Amygdala (tissue), 56 donors: Measurements from ENCODE around the gene PRXL2C.
"Not testable (repeated sequence)": the region's sequence is repeated elsewhere in the genome, so short reads cannot be mapped to it uniquely, and the experiment has no call there.

ENCODE experiments used
- DNase-seq, 56 donors: peaks; one replicate each; lab custom pipeline; 2025; lab: John Stamatoyannopoulos, UW

PRXL2C gene, protein sequence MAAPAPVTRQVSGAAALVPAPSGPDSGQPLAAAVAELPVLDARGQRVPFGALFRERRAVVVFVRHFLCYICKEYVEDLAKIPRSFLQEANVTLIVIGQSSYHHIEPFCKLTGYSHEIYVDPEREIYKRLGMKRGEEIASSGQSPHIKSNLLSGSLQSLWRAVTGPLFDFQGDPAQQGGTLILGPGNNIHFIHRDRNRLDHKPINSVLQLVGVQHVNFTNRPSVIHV

DNA sequence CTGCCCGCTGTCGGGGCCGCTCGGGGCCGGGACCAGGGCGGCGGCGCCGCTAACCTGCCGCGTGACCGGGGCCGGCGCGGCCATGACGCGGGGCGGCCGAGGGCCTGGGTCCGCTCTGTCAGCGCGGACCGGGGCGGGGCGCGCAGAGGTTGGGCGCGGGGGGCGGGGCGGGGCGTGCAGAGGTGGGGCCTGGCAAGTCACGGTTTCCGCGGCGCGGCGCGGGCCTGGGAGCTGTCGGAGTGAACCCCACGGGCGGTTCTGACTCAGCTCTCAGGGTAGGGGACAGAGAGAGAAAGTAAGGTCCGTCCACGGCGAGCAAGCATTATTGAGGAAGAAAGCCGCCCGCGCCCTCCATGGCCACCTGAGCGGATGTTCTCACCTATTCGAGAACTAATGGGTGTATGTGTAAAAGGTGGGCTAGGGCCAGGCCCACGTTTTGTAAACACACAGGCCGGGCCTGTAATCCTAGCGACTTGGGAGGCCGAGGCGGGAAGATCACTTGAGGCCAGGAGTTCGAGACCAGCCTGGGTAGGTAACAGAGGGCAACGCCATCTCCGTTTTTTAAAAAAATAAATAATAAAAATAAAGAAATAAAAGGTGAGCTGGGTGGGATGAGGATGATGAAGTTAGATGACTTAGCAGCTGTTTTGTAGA lies at the start of gene PRXL2C:
TSS of gene PRXL2C (minus strand) at position 120 of the 654 bp plus-strand sequence. CDS start at position 84, 36 bp downstream.
- DNase-seq, result peak in 46 of 56 donors; percentile 3 to 81 (median 60)

DNA sequence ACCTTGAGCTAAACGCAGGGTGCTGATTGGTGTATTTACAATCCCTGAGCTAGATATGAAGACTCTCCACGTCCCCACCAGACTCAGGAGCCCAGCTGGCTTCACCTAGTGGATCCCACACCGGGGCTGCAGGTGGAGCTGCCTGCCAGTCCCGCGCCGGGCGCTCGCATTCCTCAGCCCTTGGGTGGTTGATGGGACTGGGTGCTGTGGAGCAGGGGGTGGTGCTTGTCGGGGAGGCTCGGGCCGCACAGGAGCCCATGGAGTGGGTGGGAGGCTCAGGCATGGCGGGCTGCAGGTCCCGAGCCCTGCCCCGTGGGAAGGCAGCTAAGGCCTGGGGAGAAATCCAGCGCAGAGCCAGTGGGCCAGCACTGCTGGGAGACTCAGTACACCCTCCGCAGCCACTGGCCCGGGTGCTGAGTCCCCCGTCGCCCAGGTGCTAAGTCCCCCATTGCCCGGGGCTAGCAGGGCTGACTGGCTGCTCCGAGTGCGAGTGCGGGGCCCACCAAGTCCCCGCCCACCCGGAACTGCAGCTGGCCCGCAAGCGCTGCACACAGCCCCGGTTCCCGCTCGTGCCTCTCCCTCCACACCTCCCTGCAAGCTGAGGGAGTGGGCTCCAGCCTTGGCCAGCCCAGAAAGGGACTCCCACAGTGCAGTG lies 45.7 kb upstream of the PRXL2C start:
- DNase-seq, result not testable (repeated sequence)

DNA sequence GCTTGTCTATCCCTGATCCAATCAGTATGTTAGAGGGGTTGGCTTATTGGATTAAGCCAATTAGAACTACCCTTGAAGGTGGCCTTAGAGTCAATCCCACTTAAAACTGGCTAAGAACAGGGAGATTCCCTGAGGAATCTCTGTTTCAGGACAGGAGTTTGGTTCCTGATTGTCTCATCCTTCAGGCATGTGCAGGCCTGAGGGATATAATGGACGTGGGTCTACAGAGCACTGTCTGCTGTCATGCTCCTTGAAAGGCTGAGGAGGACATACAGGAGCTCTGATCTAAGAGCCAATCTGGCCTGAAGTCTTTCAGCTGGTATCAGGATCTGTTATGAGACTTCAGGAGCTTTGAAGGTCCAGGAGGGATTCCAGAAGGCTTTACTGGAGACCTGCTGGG lies 36.2 kb upstream of the PRXL2C start:
- no peak for DNase-seq

DNA sequence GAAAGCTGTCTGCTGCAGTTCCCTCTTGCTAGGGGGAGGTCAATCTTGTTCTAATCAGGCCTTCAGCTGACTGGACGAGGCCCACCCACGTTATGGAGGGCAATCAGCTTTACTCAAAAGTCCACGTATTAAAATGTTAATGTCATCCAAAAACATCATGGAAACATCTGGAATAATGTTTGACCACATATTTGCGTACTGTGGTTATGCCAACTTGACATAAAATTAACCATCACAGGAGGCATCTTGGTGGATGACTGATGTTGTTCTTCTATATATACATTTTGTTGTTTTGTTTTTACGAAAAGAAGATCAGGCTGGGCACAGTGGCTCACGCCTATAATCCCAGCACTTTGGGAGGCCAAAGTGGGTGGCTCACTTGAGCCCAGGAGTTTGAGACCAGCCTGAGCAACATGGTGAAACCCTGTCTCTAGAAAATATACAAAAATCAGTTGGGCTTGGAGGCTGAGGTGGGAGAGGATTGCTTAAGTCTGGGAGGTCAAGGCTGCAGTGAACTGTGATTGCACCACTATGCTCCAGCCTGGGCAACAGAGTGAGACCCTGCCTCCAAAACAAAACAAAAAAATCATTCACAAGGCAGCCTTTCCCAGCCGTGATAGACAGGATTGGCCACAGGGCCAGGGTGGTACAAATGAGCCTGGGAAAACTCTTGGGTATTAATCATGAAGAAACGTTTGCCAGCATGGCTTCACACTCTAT lies 33.8 kb upstream of the PRXL2C start:
- no peak for DNase-seq

DNA sequence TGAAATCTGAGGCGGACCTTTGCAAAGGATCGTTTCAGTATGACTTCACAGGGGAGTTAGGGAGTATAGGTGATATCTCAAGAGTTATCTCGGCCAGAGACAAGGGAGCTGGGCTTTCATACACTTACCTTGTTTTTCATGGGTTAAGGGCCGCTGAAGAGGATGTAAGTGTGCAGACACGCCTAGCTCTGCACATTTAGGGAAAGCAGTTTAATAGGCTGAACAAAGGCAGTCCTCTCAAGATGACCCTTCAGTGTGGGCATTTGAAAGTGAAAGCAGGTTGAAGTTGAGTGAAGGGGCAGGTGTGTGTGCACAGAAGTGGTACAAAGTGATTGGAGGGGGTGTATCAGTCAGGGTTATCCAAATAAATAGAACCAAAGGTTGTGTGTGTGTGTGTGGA lies 33.1 kb upstream of the PRXL2C start:
- no peak for DNase-seq

DNA sequence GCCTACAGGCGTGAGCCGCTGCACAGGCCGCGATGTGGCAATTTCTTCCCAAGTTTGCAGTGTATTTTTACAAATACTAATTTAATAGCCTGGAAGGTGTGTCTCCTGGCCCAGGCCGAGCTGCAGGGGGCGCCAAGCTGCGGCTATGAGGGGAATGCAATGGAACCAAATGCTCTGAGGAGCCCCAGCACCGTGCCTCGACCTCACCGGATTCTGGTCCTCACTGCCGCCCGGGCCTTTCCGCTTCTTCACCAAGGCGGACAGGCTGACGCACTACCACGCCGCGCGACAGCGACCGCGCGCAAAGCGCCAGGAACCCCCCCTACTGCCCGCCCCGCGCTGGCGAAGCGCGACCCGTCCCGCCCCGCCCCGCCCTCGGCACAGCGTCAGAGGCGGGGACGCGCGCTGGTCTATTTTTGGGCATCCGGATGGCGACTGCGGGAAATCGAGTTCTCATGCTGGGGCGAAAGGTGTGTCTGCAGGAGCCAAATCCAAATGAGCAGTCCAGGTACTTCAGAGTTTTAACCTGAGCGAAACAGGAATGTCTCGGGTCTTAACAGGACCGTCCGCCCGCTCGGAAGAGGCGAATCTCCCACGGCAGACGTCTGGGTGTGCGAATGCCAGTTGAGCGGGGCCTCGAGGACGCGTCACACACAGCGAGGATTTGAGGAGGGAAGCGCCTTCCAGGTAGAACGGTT lies 31.7 kb upstream of the PRXL2C start:
- peak in 55 of 56 donors; percentile 19 to 85 (median 65) for DNase-seq

DNA sequence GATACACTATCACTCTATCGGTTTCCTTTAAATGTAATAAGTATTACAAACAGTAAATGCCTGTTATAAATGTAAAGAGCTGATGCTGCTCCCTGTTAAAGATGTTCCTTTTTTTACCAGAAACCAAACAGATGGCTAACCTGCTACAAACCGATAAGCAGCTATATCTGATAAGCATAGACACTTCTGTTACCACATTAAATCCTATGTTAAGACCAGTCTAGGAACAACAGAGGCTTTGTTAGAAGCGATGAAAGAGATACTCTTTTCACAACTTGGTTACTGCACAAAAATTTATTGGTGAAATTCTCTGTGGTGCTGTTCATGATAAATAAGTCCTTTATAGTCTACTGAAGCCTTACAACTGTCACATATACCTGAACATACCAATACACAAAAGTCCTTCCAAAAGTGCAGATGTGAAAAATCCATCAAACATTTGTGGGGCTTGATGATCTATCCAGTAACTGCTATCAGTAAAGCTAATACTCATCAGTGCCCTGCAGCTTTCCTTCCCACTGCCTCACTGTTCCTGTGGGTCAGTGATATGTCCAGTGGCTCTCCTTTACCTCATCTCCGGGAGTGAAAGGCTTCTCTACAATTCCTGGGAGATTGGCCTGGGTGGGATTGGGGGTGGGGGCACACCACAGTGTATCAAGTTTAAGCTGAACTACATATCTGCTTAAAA lies 25.8 kb upstream of the PRXL2C start:
- no peak for DNase-seq

DNA sequence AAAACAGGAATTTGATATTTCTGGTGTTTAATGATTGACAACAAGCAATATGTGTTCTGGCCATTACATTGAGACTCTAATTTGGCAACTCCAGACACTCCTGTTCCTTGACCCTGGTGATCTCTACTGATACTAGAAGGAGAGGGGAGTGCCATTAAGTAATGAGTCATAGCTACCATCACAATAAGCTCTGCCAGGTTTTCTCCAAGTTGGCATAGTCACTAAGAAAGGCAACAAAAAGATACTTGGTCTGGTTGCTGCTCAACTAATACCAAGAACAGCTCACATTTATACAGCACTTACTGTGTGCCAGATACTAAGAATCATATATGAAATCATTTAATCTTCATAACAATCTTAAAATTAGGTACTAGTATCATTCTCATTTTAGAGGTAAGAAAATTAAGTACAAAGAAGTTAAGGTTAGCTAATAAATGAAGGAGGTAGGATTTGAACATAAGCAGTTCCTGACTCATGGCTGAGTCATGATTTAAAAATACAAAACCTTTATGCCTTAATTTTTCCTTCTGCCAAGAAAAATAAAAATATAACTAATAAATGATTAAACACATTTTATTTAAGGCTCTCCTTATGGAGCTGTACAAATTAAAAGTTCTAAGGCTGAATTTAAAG lies 19.9 kb upstream of the PRXL2C start:
- no peak for DNase-seq

DNA sequence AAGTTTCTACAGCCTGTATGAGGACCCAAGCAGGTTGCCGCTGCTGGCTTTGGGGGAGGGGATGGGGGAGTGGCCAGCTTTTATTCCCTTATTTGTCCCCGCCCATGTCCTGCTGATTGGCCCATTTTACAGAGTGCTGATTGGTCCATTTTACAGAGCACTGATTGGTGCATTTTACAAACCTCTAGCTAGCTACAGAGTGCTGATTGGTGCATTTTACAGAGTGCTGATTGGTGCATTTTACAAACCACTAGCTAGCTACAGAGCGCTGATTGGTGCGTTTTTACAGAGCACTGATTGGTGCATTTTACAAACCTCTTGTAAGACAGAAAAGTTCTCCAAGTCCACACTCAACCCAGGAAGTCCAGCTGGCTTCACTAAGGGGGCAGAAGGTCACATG lies 18.7 kb upstream of the PRXL2C start:
- not testable (repeated sequence) for DNase-seq

DNA sequence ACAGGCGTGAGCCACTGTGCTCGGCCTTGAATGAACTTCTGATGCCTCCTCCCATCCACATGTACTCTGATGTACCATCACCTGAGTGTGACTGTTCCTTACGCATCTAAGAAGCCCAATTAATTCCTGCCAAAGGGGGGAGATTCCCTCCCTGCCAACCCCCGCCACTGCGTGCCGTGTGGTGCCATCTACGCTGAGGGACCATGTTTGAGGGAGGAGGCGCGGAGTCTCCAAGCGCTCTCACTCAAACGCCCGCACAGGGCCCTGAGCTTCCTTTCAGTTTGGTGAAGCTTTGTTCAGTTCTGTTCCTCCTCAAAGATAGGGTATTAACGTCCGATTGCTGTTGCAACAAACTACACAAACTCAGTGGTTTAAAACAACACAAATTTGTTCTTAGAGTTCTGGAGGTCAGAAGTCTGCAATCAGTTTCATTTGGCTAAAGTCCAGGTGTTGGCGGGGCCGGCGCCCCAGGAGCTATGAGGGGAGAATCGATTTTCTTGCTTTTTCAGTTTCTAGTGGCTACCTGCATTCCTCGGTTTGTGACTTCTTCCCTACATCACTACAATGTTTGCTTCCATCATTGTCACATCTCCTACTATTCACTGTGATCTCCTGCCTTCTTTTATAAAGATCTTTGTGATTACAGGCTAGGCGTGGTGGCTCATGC lies 13.9 kb upstream of the PRXL2C start:
- no peak for DNase-seq

DNA sequence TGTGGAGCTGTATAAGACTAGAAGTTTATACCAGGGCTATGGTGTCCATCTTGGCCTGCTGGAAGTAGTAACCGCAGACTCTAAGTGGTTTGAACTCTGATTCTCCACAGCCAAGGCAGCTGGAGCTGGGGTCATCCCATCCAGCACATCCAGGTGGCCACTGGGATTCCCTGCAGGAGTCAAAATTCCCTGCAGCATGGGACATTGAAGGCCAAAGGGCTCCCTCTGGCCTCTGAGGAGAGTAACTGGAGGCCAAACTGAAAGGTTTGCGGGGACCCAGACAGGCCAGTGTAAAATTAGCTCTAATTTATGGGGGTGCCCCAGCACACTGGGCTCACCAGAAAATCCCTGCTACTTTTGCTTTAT lies 12.2 kb upstream of the PRXL2C start:
- no peak for DNase-seq

DNA sequence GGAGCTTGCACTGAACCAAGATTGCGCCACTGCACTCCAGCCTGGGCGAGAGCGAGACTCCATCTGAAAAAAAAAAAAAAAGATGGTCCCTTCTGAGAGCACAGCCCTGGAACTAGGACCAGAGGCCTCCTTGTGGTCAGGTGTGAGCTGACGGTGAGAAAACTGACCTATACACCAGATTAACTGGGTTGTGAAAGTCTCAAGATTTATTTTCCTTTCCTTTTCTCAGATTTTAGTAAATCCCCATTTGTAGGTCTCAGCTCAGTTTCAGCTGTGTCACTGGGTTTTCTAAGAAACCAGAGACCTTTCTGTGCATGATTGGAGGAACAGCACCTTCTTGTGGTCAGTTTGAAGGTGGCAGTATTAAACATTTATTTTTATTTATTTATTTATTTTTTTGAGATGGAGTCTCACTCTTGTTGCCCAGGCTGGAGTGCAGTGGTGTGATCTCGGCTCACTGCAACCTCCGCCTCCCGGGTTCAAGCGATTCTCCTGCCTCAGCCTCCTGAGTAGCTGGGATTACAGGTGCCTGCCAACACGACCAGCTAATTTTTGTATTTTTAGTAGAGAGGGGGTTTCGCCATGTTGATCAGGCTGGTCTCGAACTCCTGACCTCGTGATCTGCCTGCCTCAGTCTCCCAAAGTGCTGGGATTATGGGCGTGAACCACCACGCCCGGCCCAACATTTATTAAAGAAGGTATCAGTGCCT lies 11.7 kb upstream of the PRXL2C start:
- DNase-seq, result peak in 6 of 56 donors; percentile 3 to 41 (median 22)

DNA sequence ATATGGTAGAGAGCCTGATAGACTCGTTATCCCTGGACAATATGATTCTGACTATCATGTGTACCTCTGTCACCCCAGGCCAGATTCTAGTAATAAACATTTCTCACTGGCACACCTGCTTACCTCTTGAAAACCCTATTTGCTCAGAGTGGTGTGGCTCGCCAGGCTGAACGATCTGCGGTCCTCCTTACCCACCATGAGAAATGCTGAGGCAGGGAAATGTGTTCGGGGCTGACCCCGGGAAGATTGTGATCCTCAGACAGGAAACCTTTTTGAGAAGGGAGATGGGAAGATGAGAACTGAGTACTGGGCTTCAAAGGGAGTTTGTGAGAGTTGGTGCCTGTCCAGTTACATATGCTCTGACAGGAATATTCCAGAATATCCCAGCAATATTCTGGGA lies 10.7 kb upstream of the PRXL2C start:
- no peak for DNase-seq

DNA sequence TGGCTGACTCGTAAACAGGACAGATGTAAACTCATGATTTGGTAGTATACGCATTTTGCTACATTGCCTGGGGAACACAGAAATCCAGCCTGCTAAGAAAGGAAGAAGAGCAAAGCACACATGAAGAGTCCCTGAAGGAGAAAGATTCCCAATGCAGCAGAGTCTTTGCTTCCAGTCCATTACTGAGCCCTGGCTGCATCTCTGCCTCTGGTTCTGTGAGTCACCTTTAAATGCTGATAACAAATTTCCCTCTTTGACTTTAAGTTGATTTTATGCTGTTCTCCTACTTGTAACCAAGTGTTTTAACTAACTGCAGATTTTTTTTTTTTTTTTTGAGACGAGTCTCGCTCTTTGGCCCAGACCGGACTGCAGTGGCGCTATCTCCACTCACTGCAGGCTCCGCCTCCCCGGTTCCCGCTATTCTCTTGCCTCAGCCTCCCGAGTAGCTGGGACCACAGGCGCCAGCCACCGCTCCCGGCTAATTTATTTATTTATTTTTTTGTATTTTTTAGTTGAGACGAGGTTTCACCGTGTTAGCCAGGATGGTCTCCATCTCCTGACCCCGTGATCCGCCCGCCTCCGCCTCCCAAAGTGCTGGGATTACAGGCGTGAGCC lies 8.5 kb upstream of the PRXL2C start:
- DNase-seq, result no peak

DNA sequence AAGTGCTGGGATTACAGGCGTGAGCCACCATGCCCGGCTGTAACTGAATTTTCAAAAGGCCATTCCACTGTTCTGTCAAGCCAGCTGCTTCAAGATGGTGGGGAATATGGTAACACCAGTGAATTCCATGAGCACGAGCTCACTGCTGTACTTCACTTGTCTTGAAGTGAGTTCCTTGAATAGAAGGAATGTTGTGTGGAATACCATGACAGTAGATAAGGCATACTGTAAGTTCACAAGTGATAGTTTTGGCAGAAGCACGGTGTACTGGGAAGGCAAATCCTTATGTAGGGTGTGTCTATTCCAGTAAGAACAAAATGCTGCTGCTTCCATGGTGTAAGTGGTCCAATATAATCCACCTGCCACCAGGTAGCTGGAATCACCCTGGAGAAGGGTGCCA lies 6.6 kb upstream of the PRXL2C start:
- DNase-seq, result no peak

DNA sequence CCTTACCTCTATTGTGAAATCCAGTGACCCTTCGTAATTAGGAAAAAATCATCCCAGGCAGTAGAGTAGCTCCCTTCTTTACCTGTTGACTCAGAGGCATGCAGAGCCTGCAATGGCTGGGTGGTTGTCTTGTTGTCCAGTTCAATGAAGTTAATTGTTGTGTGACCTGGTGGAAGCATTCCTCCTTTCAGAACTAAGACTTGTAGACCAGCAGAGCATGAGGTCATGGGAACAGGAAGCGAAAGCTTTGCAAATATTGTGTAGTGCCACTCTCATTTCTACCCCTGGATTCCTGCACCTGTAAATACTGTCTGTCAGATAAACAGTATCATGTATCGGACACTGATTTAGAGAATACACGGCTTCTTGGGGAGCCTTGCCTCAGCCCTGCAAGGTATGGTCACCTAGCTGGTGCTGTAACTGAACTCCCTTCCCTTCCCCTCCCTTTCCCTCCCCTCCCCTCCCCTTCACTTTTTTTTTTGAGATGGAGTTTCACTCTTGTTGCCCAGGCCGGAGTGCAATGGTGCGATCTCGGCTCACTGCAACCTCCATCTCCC lies 5.7 kb upstream of the PRXL2C start:
- no peak for DNase-seq

DNA sequence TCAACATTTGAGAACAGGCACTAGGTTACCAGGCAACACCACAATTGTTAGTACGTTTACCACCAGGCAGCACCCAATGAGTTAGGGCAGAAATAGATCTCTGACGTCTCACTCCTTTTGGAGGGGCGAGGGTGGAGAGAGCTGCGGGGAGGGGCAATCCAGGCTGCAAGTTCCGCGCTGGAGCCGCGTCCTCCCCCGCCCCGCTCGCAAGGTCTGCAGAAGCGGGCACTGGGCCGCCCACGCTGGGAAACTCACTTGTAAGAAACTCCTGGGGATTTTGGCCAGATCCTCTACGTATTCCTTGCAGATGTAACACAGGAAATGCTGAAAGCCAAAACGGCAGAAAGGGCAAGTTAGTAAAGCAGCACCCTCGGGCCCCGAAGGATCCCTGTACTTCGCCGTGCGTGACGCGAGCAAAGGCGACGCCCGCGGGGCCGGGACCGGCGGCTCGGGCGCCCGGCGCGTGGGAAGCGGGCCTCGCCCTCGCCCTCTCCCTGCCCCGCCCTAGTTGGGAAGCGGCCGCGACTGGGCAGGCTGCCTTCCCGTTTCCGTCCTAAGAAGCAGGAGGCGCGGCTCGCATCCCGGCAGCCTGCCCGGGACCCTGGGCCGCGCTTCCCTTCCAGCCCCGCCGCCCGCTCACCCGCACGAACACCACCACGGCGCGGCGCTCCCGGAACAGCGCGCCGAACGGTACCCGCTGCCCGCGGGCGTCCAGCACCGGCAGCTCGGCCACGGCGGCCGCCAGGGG lies 493 bp downstream of the PRXL2C start:
- peak; percentile 6 to 85 (median 66) for DNase-seq
